HG02759 (cell line): ENCODE measurements around the gene SIRT2.
"Not testable (repeated sequence)": the region's sequence is repeated elsewhere in the genome, so short reads cannot be mapped to it uniquely, and the experiment has no call there.

Source experiments
- ATAC-seq: cut with Tn5 transposase; IDR thresholded peaks from one replicate; pipeline ENCODE4 v1.9.1; 2021; ENCODE audit warnings: mild to moderate bottlenecking, moderate library complexity; ENCODE audit not compliant: unreplicated experiment

The SIRT2 gene

GRCh38 chr19:38869836-38870607 is 29.4 kb downstream of the SIRT2 start:
- peak; percentile 84 for ATAC-seq

GRCh38 chr19:38869160-38869835 is 30.1 kb downstream of the SIRT2 start:
- ATAC-seq = no peak

GRCh38 chr19:38868551-38868950 is 30.9 kb downstream of the SIRT2 start:
- ATAC-seq = no peak

GRCh38 chr19:38867171-38867780 is 32.1 kb downstream of the SIRT2 start:
- ATAC-seq = no peak

- ATAC-seq = no peak
These were observed 36.9 kb downstream of the SIRT2 start for GRCh38 chr19:38862321-38863059.

- no peak for ATAC-seq
These were observed 38.0 kb downstream of the SIRT2 start for GRCh38 chr19:38861368-38861767.

- not testable (repeated sequence) for ATAC-seq
These were observed 39.7 kb downstream of the SIRT2 start for GRCh38 chr19:38859631-38860204.

GRCh38 chr19:38856813-38857212 is 42.6 kb downstream of the SIRT2 start:
- ATAC-seq = no peak

- ATAC-seq = not testable (repeated sequence)
These were observed 43.7 kb downstream of the SIRT2 start for GRCh38 chr19:38855751-38856150.

- not testable (repeated sequence) for ATAC-seq
These were observed 44.5 kb downstream of the SIRT2 start for GRCh38 chr19:38854961-38855360.

GRCh38 chr19:38853214-38853613 is 46.2 kb downstream of the SIRT2 start:
- ATAC-seq = no peak

- no peak for ATAC-seq
These were observed 47.0 kb downstream of the SIRT2 start for GRCh38 chr19:38852231-38853044.

GRCh38 chr19:38851622-38852230 is 47.7 kb downstream of the SIRT2 start:
- peak; percentile 27 for ATAC-seq

GRCh38 chr19:38850976-38851621 is 48.3 kb downstream of the SIRT2 start:
- no peak for ATAC-seq

- ATAC-seq = peak; percentile 64
These were observed 48.9 kb downstream of the SIRT2 start for GRCh38 chr19:38850436-38850975.

- peak; percentile 57 for ATAC-seq
These were observed 49.5 kb downstream of the SIRT2 start, which contains the start of gene HNRNPL for GRCh38 chr19:38849860-38850435. TSS of gene HNRNPL (minus strand) at chr19:38849986. CDS start at chr19:38849966, 20 bp downstream.

- peak; percentile 38 for ATAC-seq
These were observed 50.1 kb downstream of the SIRT2 start for GRCh38 chr19:38849147-38849859.
